AG08395 (cell line): Measurements from ENCODE around the gene NPC1L1.

Experiments
- DNase-seq: peaks from one replicate; pipeline ENCODE4 v3.0.0; 2012; ENCODE audit warnings: mixed read lengths, low spot score

The NPC1L1 gene

GRCh38 chr7:44498230-44498954 lies 42.7 kb downstream of the NPC1L1 start:
- DNase-seq = no peak

- no peak for DNase-seq
Measured at GRCh38 chr7:44497155-44498027, 43.7 kb downstream of the NPC1L1 start.

- DNase-seq = no peak
Measured at GRCh38 chr7:44496385-44496784, 44.7 kb downstream of the NPC1L1 start.

GRCh38 chr7:44494960-44495359 lies 46.2 kb downstream of the NPC1L1 start:
- no peak for DNase-seq

GRCh38 chr7:44491229-44491628 lies 49.9 kb downstream of the NPC1L1 start:
- DNase-seq = no peak

GRCh38 chr7:44490351-44491200 lies 50.6 kb downstream of the NPC1L1 start, which contains the start of gene NUDCD3:
Gene NUDCD3, minus strand, starts transcription at chr7:44490658. Its CDS starts 58 bp downstream, at chr7:44490600.
- DNase-seq = peak; percentile 85

GRCh38 chr7:44489955-44490350 lies 51.2 kb downstream of the NPC1L1 start:
- peak; percentile 24 for DNase-seq

- DNase-seq = no peak
Measured at GRCh38 chr7:44488955-44489354, 52.2 kb downstream of the NPC1L1 start.

- DNase-seq = peak; percentile 15
Measured at GRCh38 chr7:44486693-44487092, 54.4 kb downstream of the NPC1L1 start.

- DNase-seq = no peak
Measured at GRCh38 chr7:44486001-44486400, 55.1 kb downstream of the NPC1L1 start.

GRCh38 chr7:44484482-44485313 lies 56.4 kb downstream of the NPC1L1 start:
- no peak for DNase-seq

GRCh38 chr7:44482502-44483485 lies 58.3 kb downstream of the NPC1L1 start:
- no peak for DNase-seq

GRCh38 chr7:44477938-44478337 lies 63.2 kb downstream of the NPC1L1 start:
- DNase-seq = no peak

GRCh38 chr7:44477063-44477830 lies 63.9 kb downstream of the NPC1L1 start:
- DNase-seq = peak; percentile 89

GRCh38 chr7:44476313-44476712 lies 64.8 kb downstream of the NPC1L1 start:
- DNase-seq = no peak

GRCh38 chr7:44473295-44473694 lies 67.8 kb downstream of the NPC1L1 start:
- peak; percentile 14 for DNase-seq

GRCh38 chr7:44472843-44473242 lies 68.3 kb downstream of the NPC1L1 start:
- DNase-seq = no peak

GRCh38 chr7:44471850-44472249 lies 69.3 kb downstream of the NPC1L1 start:
- DNase-seq = no peak

- no peak for DNase-seq
Measured at GRCh38 chr7:44471436-44471835, 69.7 kb downstream of the NPC1L1 start.
